HG03103 (cell line): ENCODE data around the gene PTAR1.

Experiments used
- ATAC-seq: cut with Tn5 transposase; IDR thresholded peaks from one replicate; pipeline ENCODE4 v1.9.1; 2021; ENCODE audit warnings: low read depth; ENCODE audit not compliant: unreplicated experiment

Gene PTAR1

DNA sequence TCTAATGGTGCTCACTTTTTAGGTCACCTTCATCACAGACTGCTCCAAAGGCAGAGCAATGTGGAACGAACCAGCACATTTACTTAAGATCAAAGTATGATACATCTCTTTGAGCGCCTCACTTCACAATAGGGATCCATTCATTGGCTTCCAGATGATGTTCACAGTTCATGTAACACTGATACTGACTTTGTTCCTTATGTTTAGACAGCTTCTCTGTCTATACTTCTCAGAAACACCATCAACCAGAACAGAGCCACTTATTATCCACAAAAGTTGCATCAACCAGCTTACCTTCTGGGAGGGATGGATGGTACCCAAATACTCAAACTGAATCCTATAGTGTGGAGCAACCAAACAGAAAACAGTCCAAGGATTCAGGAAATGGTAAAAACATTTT lies 4.6 kb downstream of the PTAR1 start:
- no peak for ATAC-seq

DNA sequence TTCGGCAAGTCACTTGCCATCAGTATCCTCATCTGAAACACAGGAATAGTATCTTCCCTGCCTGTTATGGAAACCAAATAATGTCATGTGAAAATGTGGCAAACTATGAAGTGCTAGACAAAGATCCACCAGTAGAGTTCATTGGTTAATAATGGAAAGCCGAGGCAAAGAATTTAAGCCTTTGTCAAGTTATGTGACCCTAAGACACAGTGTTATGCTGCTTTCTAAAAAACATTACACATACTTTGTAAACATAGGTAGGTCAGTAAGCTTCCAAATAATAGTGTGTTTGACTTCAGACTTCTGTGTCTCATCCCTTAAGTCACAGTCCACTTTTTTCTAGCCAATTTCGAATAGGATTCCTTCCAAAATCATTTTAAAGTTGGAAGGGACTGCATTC lies 6.0 kb downstream of the PTAR1 start:
- no peak for ATAC-seq

DNA sequence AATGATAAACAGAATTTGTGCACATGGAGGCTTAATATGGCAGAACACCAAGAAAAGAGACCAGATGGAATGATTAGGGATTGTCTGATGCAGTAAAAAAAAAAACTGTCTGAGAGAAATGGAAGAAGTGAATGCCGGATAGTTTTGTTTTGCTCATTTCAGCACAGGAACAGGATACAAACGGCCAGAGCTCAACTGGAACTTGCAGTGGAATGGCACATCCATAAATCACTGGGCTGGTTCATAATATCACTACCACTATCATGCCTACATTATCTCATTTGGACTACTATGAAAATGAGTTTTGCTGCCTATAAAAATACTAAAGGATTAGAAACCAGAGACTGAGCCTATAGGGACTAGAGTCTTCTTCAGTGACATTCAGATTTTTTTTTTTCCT lies 9.7 kb downstream of the PTAR1 start:
- no peak for ATAC-seq

DNA sequence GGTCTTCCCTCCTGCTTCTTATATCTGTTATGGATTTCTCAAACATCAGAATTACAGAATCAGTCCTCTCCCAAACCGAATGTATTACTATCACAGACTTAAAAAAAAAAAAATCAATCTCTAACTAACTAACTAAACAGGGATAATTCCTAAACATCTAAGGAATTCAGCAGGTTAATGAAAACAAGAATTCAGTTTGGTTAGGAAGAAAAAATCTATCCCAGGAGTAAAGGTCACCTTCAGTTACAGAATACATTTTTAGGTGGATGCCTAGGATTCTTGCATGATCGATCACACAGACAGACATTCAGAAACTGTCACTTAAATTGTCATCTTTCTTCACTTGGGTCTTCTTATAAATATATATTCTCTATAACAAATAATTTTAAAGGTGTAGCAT lies 11.5 kb downstream of the PTAR1 start:
- ATAC-seq: no peak

DNA sequence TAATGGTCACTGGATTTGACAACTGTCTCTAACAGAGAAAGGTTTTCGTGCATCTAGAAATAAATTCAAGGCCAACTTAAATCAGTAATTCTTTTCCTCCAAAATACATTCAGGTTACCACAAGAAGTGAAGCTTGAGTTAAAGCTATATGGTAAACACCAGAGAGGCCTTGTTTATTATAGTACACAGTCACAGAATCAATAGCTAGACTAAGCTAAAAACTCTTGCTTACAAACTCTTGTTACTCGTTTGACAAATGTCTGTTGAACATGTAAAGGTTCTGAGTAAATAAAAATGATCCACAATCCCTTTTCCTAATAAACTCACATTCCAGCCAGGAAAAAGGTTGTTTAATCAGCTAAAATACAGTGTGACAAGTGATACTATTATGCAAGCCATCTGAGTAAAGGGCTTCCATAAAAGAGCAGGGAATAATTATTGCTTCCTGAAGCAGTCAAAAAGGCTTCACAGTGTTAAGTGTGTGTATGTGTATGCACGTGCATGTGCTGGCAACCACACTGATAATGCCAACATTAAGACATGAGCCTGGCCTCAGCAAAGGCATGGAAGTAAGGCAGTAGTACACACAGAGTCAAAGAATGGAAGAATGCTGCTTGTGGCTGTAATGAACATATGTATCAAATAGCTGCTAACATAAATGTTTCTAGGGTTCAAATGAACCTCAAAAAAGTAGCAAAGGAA lies 12.8 kb downstream of the PTAR1 start:
- ATAC-seq: no peak

DNA sequence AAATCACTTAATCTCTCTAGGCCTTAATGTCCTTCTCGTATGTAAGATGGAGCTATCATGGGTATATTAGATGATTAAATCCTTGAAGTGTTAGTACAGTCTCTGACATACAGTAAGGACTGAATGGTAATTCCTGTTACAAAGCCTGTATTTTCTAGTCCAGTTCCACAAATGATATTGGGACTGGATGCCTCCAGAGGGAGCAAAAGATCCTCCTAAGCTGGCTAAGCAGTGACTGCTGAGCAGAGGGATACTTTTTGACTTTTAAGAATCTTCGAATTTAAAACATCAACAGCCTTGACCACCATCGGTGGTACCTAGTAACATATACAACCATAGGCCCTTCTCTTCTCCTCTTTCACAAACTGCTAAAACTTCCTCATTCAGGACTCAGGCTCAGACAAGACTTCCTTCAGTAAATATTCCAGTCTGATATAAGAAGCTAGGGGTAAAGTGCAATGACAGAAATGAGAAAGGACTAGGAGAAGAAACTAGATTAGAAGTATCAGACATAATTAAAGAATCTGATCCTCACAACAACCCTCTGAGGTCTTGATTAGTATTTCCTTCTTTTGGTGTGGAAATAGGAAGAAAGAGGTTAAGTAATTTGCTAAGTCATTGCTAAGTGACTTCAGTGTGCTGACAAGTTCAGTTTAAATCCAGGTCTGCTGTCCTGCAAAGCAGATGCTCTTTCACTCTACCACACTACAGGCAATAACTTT lies 13.9 kb downstream of the PTAR1 start:
- ATAC-seq: no peak

DNA sequence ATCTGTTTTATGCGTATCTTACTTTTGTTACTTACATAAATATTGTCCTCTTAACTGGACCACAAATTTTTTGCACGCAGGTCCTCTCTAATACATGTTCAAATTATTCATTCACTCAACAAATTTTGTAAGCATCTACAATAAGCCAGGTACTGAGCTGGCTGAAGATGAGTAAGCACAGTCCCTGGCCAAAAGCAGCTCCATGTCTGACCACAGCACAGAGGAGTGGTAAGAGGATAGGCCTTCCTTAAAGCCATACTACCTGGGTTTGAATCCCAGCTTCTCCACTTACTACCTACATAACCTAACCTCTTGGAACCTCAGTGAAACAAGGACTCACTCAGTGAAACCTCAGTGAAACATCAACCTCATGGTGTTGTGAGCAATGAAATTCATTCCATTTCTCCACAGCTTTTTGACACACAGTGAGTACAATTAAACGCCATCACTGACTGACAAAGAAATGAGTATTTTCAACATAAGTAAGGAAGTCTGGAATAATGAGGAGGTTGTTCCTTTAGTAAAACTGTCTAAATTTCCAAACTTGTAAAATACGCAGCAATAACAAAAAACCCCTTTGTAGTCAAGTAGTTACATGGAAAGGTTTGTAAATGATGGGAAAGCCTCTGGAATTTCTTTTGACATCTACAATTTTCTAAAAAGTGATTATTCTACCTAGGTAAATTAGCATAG lies 15.0 kb downstream of the PTAR1 start:
- no peak for ATAC-seq

DNA sequence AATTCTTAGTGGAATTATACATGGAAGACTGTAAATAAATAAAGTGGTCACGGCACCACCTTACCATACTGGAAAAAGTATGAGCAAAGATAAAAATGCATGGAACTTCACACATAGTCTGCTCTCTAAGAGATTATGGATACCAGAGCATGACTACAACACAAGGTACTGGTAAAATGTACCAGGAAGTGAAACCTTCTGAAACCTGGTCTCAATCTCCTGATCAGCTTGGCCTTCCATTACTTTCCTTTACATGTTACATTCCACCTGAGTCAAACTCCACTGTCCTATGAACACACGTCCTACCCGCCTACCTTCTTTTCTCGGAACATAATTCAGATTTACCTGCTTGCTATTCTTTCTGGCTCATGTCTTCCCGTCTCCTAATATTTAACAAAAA lies 15.9 kb downstream of the PTAR1 start:
- no peak for ATAC-seq

DNA sequence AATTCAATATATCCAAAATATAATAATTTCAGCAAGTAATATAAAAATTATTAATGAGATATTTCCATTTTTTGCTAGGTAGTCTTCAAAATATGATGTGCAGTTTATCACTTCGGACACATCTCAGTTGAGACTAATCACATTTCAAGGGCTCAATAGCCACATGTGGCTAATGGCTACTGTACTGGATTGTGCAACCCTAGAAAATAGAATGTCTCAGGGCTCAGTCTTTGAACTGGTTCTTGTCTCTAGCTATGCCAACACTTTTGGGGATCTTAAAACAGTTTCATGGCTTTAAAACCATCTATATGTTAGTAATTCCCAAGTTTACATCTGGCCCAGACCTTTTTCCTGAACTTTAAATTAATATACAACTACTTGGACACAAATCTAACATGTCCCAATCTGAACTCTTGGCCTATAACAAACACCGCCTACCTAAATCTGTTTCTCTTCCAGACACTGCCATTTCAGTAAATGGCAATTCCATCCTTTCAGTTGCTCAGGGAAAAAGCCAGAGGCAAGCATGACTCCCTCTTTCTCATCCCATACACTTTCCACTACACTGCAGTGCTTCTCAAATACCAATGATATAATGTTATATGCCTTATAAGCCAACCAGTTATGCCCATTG lies 18.8 kb downstream of the PTAR1 start:
- ATAC-seq: no peak

DNA sequence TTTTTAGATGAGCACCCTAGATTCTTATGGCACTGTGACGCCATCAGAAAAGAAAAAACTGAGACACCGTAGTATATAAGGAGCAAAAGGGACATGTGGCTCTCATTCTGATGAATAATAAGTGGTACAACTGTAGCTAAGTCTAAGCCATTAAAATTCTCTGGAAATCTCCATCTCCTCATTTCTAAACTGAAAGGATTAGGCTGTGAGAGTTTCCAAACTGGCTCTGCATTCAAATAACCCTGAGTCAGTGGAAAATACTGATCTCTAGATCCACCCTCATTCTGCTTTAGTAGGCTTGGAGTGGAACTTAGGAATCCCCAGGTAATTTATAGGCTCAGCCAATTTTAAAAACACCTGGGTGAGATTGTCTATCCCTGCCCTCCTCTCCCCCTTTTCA lies 28.5 kb downstream of the PTAR1 start:
- no peak for ATAC-seq

DNA sequence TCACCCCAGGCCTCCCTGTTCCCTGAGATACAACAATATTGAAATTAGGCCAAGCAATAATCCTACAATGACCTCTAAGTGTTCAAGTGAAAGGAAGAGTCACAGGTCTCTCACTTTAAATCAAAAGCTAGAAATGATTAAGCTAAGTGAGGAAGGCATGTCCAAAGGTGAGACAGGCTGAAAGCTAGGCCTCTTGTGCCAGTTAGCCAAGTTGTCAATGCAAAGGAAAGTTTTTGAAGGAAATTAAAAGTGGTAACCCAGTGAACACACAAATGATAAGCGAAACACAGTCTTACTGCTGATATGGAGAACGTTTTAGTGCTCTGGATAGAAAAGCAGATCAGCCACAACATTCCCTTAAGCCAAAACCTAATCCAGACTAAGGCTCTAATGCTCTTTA lies 39.8 kb downstream of the PTAR1 start:
- ATAC-seq: no peak

DNA sequence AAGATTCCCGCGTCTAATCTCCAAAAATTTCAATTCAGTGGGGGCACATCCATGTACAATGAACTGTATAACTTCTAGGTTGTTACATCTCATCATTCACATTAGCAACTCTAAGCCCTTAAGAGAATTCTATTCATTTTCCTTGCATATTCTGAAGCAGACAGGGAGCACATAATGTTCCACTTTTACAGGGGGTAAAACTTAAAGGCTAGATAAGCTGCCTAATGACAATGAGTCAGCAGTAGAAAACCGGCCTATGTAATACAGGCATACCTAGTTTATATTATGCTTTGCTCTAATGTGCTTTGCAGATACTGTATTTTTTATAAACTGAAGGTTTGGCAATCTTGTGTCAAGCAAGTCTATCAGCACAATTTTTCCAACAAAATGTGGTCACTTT lies 40.4 kb downstream of the PTAR1 start:
- no peak for ATAC-seq

DNA sequence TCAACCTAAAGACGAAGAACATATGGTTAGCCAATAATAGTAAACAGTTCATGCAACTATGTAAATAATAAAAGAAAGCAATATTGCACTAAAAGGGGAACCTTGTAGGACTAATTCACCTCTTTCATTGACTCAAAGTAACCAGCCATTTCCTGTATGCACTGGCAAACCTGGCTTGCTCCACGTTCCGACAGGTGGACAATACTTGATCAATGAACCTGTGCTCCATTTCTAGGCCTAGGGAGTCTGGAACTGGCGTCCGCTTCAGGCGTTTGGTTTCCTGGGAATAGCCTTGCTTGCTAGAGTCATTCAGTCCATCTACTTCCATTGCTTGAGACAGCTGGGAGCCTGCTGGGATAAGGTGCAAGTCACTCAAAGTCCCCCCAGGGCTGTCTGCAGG lies 41.6 kb downstream of the PTAR1 start:
- no peak for ATAC-seq

DNA sequence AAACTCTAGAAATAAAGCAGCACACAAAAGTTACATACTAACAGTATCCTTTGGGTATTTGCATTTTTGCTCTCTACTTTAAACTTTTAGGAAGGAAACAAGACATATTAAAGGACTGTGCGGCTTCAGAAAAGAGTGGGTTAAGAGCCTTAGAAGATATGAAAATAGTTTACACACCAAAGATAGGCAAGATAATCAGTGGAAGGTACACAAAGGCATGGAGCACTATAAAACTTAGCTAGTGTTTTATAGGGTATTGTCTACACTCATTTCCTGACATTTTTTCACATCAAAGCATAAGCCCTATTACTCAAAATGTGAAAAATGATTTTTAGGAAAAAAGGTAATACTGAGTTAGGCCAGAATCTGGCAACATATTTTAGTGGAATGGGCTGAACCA lies 44.0 kb downstream of the PTAR1 start:
- no peak for ATAC-seq

DNA sequence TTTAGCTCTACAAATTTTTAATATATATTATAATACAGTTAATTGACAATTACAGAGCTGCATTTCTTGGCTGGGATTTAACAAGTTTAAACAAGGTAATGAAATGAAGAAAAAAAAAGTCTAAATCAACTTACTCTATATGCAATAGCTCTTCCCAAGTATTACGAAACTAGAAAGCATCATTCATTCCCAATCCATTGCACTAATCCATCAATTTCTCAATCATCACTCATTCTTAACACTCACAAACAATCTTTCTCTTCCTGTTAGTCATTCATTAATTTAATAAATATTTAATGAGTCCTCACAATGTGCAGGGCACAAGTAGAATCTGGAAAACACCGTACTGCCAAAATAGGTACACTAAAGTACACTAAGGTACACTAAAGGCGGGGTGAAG lies 44.7 kb downstream of the PTAR1 start:
- ATAC-seq: no peak

DNA sequence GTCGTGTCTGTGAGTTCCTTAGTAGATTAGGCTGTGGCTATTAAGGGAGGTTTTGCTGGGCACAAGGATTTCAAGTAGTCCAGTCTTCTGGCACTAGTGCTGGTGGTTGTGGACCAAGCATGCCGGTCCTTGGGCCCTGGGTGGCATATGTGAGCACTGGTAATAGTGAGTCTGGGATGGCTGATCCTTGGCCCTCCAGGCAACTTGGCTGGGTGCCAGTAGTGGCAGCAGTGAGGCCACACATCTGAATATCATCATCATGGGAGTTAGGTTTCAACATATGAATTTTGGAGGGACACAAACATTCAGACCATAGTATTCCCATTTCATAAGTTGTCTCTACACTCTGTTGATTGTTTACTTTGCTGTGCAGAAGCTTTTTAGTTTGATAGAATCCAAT lies 62.3 kb downstream of the PTAR1 start:
- no peak for ATAC-seq

DNA sequence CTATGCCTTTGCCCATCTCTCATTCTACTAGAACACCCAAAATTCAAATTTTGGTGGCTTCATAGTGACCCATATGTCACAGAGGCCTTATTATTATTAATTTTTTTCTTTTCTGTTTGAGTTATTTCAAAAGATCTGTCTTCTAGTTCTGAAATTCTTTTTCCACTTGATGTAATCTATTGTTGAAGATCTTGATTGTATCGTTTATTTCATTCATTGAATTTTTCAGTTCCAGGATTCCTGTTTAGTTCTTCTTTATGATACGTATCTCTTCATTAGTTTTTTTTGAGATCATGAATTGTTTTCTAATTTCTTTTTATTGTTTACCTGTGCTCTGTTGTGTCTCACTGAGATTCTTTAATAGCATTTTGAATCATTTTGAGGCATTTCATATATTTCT lies 63.0 kb downstream of the PTAR1 start:
- no peak for ATAC-seq

DNA sequence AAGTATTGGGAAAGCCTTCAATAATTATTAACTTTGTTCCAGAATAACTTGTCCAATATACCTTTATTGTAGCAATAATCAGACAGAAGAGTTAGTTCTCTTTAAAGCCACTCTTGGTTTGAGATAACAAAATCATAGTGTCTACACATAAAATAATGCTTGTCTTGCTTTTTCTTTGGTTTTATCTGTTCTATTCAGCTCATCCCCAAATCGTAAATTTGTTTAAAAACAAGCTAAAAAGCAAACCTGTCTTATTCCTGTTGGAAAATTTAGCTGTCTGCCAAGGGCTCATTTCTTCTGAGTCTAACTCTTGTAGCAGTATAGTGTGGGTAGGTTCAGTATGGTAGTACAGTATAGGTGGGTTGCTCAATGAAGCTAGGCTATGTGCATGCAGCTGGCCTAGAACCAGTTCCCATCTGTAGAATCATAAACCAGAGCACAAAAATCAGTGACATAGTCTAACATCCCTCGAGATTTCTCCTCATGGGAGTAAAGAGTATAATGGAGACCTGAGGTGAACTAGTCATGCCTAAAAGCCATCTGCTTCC lies 69.7 kb downstream of the PTAR1 start:
- ATAC-seq: no peak

DNA sequence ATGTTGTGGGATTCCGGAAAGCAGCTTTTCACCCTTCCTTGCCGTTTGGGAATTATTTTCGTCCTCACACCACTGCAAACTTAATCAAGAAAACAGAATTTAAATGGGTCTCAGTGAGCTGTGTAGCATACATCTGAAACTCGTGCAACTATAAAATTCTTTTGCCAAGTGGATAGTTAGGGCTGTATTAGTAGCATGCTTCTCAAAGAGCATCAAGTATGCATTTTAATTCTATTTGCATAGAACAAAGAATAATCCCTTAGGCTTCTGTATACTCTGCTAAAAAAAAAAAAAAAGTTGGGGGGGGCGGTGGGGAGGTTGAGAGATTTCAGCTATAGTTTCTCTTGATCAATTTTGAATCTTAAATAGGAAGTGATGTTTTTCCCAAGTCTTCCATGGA lies 75.9 kb downstream of the PTAR1 start:
- no peak for ATAC-seq

DNA sequence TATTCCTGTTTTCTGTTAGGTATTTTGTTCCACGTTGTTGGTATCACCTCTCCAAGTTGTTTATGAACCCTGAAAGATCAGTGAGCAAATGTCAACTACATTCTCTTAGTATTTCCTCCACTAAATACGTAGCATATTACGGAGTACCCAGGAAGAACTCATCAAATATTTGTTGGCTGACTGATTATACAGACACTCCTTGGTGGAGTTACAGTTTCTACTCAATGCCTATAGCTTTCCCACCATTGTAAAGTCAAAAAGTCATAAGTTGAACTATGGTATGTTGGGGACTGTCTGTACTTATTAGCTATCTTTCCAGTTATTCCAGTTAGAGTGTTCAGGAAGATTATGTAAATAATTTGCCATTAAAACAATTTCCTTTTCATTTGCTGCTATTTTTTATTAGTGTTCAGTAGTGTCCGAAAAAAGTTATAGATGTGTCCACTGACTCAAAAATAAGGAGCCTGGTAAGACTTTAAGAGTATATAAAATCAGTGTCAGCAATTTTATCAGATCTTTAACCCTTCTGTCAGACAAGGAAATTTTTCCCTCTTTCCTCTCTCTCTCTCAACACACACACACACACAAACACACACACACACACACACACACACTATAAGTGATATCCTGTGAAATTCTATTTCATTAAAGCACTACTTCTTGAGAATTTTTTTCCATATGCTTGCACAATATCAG lies 80.8 kb downstream of the PTAR1 start:
- no peak for ATAC-seq

DNA sequence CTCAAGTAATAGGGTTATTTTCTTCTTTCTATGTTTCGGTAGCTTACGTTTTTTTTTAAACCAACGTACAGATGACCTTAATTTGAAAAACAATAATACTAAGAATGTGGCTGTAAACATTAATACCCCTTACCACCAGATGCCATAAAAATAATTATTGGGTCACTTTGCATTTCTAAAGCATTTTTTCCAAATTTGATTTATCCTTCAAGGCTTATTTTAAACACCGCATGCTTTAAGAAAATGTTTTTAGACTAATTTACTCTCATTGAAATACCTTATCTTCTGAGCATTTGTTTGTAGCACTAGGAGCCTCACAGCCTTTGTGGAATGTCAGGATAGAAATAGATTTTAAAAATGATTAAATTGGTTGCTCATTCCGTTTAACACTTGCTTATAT lies 81.9 kb downstream of the PTAR1 start:
- ATAC-seq: no peak
